Stimulated activated CD4-positive, alpha-beta T cell treated with anti-CD3 and anti-CD28 coated beads, Interleukin-2, amount 100 ng/mL, for 48 hours (primary cell): ENCODE results near the gene DDX60.
A peak's percentile ranks its signal among the peaks of the same experiment; 100 is the strongest.
"Not testable (repeated sequence)": the region's sequence is repeated elsewhere in the genome, so short reads cannot be mapped to it uniquely, and the experiment has no call there.

Experiments
- DNase-seq, 2 donors: peaks; one replicate each; pipeline ENCODE4 v3.0.0-alpha.2; 2020

The DDX60 gene

GRCh38 chr4:168318266-168318895, at the start of gene DDX60:
DDX60 (minus strand) TSS chr4:168318752; CDS start chr4:168311259, 7,493 bp downstream.
- DNase-seq, result peak; percentile 64 to 70

DNA sequence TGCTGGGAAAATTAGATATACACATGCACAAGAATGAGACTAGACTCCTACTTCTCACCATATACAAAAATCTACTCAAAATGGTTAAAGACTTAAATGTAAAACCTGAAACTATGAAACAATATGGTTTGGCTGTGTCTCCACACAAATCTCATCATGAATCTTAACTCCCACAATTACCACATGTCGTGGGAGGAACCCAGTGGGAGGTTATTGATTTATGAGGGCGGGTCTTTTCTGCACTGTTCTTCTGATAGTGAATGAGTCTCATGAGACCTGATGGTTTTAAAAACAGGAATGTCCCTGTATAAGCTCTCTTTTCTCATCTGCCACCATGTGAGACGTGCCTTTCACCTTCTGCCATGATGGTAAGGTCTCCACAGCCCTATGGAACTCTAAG, 48.5 kb upstream of the DDX60 start:
- DNase-seq, result no peak

GRCh38 chr4:168362025-168362401, 43.5 kb upstream of the DDX60 start:
- no peak for DNase-seq

GRCh38 chr4:168361365-168362024, 42.9 kb upstream of the DDX60 start:
- DNase-seq, result no peak

DNA sequence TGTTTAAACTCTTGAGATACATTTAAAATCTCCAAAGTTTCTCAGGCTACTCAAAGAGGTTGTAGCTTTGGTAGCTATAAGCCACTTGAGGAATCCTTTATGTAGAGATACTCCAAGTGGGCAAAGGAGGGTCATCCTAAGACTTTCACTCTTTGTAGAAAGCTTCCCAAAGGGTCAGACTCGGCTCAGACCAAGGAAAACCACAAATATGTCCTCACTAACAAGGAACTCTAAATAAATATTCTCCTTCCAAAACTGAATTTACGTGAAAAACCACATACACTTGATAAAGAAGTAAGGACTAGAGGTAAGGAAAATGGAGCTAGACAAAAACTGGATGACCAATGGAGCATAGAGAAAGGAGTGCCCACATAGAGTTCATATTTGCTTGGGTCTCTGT, 41.7 kb upstream of the DDX60 start:
- DNase-seq, result no peak

DNA sequence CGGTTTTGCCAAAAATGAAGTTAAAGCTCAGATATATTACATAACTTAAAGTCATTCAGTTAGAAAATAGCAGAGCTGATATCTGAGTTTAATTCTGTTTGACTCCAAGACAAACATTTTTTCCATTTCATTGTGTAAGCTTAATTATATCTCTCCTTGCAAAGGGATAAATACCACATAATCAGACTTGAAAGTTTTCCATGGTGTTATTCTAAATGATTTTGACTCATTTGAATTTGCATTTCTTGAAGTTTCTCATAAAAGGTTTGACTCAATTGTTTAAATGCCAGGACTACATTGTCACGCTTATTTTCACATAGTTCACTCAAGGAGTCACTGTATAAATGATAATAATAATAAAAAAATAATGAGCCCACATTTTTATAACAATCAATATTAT, 39.4 kb upstream of the DDX60 start:
- DNase-seq, result no peak

DNA sequence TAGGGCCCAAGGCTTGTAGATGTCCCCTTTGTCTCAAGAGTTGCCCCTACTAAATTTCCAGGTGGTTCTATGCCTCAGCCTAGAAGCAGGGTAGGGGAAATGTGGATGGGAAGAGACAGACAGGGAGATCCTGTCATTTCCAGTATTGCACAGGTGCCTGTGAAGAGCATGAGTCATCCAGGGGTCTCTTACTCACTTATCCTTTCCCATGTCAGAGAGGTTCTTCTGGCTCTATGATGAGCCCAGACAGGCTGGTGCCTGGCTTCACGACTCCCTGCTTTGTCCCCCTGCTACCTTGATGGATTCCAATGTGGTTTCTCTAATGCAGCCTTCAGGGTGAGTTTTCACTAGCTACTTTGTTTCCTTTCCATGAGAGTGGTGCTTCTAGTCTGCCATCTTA, 35.2 kb upstream of the DDX60 start:
- DNase-seq, result no peak

DNA sequence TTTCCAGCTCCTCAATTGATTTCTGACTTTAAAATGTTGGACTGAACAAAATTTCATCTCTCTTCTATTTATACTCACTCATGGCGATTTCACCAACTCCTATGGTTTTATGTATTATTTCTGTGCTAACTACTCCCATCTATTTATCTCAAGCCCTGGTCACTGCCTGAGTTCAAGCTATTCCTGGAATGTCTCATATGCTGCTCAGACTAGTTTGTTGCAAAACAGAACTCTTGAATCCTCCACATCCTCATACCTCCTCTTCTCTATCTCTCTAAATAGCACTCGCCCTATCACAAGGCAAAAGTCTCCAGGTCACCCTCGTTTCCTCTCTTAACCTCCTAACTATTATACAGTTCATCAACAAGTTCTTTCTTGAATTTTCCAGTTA, 19.0 kb upstream of the DDX60 start:
- DNase-seq, result no peak

GRCh38 chr4:168336837-168337549, 18.4 kb upstream of the DDX60 start:
- no peak for DNase-seq

DNA sequence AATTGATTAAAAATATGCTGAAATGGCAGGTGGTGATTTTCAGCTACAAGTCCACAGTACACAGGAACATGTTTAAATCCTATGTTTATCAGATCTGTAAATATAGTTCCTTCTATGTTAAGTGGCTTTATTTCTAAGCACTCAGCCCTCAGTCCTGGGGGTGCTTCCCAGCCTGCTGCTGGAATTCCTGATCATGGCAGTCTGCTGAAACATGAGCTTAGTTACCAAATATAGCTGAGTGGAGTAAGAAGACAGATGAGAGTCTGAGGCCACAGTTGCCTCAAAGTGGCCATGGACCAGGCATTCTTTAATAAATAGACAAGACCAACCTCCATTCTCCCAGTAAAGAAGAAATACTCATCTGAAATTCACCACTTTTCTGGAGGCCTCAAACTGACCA, 17.1 kb upstream of the DDX60 start:
- DNase-seq, result no peak

GRCh38 chr4:168334053-168334452, 15.5 kb upstream of the DDX60 start:
- DNase-seq, result no peak

DNA sequence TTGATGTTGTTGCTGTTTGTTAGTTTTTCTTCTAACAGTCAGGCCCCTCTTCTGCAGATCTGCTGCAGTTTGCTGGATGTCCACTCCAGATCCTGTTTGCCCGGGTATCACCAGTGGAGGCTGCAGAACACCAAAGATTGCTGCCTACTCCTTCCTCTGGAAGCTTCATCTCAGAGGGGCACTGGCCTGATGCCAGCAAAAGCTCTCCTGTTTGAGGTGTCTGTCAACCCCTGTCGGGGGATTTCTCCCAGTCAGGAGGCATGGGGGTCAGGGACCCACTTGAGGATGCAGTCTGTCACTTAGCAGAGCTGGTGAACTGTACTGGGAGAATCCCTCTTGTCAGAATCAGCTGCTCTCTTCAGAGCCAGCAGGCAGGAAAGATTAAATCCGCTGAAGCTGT, 12.0 kb upstream of the DDX60 start:
- DNase-seq, result not testable (repeated sequence)

DNA sequence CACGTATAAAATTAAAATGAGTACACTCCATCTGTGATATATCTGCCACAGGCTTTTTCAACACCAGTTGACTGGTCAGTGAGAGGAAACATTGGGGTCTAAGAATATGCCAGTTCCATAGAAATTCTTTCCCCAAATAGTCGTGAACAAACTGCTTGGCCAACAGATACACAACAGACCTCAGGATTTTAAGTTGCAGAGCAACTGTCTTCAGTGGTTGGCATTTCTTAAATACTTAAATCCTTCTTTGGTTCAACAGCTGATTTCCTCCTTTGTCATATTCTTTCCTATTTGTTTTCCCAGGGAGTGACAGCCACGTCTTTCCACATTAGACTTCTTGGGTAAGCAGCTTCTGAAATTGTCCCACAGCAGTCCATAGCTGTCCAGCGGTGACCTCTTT, 7.0 kb upstream of the DDX60 start:
- DNase-seq, result no peak

- no peak for DNase-seq
Observed at GRCh38 chr4:168321006-168321405, 2.5 kb upstream of the DDX60 start.

DNA sequence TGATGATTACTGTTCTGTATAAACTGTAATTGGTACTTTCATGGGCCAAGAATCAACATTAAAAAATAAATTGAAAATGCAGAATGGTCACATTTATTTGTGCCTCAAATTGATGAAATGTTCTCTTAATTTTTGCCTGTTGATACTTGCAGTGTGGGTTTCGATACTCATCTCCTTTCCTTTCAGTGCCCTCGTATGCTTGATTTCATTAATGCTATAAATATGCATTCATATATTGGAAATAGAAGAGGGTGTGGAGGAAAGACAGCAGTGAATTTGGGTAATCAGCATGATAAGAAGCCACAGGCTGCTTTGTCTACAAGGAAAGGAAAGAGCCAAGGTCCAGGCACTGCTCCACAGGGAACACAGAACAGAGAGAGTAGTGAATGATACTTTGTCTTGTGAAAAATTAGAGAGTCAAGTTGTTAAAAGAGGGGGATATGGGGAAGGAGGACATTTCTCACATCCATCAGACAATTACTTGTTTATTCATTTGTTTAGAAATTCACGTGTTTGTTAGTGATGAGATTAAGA, 1.0 kb upstream of the DDX60 start:
- DNase-seq, result no peak

- no peak for DNase-seq
Observed at GRCh38 chr4:168317621-168318020, 931 bp downstream of the DDX60 start.

DNA sequence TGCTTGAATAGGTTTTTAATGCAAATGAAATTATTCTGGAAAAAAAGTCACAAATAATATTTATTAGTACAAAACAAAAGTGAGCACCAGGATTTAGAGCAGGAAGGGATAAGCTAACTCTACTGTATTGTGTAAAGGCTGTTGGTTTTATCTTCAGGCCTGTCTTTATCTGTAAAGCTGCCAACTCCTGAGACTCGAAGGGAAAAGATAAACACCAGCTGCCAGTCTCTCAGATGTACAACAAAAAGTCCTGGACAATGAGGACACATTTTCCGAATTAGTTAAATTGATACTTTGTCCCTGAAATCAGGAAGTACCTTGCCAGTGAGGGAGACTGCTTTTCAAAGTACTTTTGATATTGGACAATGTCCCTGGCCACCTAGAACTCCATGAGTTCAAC, 8.8 kb downstream of the DDX60 start:
- DNase-seq, result no peak

DNA sequence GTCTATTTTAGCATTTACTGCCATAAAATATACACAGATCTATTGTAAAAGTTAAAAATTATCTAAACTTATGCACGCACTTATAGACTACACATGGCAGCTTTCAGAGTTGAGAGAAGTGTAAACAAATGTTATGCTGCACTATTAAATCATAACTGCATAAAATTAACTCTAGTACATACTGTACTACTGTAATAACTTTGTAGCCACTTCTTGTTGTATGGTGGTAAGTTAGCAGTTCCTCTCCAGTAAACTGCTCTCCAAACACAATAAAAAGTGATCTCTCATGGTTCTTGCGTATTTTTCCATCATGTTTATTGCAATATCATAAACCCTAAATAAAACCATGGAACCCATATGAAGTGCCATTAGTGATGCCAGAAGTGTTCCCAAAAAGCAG, 9.6 kb downstream of the DDX60 start:
- no peak for DNase-seq

- DNase-seq, result no peak
Observed at GRCh38 chr4:168306476-168306875, 12.1 kb downstream of the DDX60 start.

DNA sequence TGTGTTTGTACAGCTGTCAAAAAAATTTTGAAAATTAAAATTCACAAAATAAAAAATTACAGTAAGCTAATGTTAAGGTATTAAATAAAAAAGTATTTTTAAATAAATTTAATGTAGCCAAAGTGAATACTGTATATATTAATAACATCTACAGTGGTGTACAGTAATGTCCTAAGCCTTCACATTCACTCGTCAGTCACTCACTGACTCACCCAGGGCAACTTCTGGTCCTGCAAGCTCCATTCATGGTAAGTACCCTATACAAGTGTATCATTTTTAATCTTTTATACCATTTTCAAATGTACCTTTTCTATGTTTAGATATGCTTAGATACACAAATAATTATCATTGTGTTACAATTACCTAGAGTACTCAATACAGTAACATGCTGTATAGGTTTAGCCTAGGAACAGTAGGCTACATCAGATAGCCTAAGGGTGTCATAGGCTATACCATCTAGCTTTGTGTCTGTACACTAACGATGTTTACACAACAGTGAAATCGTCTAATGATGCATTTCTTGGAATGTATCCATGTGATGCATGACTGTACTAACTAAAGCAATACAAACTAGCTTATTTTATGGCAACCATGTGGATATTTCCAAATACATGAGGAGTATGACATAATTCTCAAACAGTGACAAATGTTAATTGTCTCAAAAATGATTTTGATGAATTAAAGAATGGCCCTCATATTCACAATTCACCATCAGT, 13.7 kb downstream of the DDX60 start:
- no peak for DNase-seq

GRCh38 chr4:168303430-168303829, 15.1 kb downstream of the DDX60 start:
- not testable (repeated sequence) for DNase-seq

DNA sequence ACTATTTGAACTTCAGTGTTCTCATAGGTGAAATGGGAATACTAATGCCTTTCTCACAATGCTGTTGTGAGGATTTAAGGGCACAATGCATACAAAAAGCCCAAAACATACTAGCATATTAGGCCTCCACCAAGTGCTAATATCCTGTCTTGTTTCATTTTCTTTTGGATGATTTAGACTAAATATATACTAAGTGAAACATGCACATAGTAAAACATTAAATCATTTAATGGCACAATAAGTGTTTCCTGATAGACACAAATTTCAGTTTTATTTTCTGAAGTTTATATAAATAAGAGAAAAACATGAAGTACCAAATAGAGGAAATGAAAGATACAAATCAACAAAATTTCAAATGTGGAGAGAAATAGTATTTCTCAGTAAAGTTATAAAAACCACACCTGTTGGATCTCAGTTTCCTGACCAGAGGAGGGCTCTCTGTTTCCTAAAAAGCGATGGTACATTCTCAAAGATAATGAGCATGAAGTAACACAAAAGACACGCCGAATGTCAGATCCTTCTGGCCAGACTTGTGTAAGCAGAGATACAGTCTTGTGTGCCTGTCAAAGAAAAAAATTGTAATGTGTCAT, 25.1 kb downstream of the DDX60 start:
- DNase-seq, result no peak

DNA sequence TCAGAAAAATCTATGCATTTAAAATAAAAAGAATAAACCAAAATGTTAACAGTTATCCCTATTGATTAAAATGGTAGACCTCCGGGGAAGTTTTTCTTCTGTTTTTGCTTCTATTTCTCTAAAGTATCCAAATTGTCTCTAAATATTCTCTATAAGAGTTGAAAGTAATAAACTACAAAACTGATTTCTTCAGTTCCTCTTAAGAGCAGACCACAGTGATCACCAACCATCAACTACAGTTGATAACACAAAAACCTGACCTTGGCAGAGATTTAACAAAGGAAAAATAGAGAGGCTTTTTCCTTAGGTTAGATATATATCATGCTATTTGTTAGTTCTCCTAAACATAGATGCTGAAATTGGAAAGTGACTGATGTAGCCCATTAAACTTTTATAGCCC, 27.3 kb downstream of the DDX60 start:
- DNase-seq, result no peak
